ENCODE results near the gene PGAM2. TPM values are rescaled to one million over a fixed set of nuclear protein-coding genes. Genes with fewer than 3 reads are reported as not detected.

Gene PGAM2
- total and polyA plus RNA-seq, 2 experiments from 2014 or later: 2.9 to 7.8 TPM

DNA sequence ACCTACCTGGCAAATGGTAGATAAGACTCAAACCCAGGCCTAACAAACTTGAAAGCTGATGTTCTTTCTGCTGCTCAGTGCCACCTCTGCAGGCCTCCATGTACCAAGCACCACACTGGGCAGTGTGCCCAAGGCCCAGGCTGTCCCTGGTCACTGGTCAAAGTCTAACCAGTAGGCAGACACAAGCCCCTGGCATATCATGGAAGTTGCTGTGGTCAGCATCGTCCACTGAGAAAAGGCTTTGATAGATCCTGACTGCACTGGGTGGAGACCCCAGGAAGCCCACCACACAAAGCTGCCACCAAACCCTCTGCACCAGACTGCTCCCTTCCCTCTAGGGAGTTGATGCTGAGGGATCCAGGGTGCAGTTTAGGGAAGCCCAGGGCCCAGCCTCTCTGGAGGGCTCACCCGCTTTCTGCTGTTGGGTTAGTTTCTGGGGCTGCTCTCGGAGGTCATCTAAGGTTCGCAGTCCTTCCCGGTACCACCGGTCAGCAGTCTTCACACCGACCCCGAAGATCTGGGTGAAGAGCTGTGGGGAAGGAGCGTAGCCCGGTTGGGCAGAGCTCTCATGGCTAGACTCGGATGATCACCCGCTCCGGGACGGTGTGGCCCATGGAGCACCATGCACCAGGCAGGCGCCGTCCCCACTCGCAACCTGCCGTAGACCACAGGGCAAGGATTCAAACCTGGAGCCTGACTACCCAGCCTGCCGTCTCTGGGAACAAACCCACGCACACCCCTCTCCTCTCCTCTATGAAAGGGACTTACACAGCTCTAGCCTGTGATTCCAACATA, 10.9 kb upstream of the PGAM2 start:
- Histone ChIP-seq H3K9me2 (ENCODE audit: insufficient read depth) (no peaks in the 10 kb centered on the region), H3K27me3 (ENCODE audit: insufficient read depth) (no peaks in the 10 kb centered on the region), H4K20me1 (replicated peaks; ENCODE audit: insufficient read depth) (no peaks in the 10 kb centered on the region; the same call in 1 of the 2 replicates), H3K36me3 (ENCODE audit: insufficient read depth) (no peaks in the 10 kb centered on the region), H3K4me1 (ENCODE audit: insufficient read depth) (peaks cover under 1% of the 10 kb centered on the region; the same call in 1 of the 2 replicates), H2AFZ (no peak overlapping the region), H3K27ac (ENCODE audit: low read depth) (no peak overlapping the region), H3F3A (replicated peaks; ENCODE audit: low read depth) (no peaks in the 10 kb centered on the region; the same call in 1 of the 2 replicates), H3K4me3 (no peak overlapping the region), H3K79me2 (replicated peaks; ENCODE audit: insufficient read depth) (no peaks in the 10 kb centered on the region), H3K4me2 (no peak overlapping the region)
- ATAC-seq (no peak), DNase-seq (ENCODE audit: low spot score) (no peak)
- H3K4me3 Mint-ChIP-seq: no peak overlapping the region
- H3K9me3 Mint-ChIP-seq: no peaks in the 10 kb centered on the region
- TF ChIP-seq, protein P1, sequence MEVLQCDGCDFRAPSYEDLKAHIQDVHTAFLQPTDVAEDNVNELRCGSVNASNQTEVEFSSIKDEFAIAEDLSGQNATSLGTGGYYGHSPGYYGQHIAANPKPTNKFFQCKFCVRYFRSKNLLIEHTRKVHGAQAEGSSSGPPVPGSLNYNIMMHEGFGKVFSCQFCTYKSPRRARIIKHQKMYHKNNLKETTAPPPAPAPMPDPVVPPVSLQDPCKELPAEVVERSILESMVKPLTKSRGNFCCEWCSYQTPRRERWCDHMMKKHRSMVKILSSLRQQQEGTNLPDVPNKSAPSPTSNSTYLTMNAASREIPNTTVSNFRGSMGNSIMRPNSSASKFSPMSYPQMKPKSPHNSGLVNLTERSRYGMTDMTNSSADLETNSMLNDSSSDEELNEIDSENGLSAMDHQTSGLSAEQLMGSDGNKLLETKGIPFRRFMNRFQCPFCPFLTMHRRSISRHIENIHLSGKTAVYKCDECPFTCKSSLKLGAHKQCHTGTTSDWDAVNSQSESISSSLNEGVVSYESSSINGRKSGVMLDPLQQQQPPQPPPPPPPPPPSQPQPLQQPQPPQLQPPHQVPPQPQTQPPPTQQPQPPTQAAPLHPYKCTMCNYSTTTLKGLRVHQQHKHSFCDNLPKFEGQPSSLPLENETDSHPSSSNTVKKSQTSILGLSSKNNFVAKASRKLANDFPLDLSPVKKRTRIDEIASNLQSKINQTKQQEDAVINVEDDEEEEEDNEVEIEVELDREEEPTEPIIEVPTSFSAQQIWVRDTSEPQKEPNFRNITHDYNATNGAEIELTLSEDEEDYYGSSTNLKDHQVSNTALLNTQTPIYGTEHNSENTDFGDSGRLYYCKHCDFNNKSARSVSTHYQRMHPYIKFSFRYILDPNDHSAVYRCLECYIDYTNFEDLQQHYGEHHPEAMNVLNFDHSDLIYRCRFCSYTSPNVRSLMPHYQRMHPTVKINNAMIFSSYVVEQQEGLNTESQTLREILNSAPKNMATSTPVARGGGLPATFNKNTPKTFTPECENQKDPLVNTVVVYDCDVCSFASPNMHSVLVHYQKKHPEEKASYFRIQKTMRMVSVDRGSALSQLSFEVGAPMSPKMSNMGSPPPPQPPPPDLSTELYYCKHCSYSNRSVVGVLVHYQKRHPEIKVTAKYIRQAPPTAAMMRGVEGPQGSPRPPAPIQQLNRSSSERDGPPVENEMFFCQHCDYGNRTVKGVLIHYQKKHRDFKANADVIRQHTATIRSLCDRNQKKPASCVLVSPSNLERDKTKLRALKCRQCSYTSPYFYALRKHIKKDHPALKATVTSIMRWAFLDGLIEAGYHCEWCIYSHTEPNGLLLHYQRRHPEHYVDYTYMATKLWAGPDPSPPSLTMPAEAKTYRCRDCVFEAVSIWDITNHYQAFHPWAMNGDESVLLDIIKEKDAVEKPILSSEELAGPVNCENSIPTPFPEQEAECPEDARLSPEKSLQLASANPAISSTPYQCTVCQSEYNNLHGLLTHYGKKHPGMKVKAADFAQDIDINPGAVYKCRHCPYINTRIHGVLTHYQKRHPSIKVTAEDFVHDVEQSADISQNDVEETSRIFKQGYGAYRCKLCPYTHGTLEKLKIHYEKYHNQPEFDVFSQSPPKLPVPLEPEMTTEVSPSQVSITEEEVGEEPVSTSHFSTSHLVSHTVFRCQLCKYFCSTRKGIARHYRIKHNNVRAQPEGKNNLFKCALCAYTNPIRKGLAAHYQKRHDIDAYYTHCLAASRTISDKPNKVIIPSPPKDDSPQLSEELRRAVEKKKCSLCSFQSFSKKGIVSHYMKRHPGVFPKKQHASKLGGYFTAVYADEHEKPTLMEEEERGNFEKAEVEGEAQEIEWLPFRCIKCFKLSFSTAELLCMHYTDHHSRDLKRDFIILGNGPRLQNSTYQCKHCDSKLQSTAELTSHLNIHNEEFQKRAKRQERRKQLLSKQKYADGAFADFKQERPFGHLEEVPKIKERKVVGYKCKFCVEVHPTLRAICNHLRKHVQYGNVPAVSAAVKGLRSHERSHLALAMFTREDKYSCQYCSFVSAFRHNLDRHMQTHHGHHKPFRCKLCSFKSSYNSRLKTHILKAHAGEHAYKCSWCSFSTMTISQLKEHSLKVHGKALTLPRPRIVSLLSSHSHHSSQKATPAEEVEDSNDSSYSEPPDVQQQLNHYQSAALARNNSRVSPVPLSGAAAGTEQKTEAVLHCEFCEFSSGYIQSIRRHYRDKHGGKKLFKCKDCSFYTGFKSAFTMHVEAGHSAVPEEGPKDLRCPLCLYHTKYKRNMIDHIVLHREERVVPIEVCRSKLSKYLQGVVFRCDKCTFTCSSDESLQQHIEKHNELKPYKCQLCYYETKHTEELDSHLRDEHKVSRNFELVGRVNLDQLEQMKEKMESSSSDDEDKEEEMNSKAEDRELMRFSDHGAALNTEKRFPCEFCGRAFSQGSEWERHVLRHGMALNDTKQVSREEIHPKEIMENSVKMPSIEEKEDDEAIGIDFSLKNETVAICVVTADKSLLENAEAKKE (CRISPR knock-in tag; IDR thresholded peaks at IDR 0.05): no peak
- TF ChIP-seq, protein P2, sequence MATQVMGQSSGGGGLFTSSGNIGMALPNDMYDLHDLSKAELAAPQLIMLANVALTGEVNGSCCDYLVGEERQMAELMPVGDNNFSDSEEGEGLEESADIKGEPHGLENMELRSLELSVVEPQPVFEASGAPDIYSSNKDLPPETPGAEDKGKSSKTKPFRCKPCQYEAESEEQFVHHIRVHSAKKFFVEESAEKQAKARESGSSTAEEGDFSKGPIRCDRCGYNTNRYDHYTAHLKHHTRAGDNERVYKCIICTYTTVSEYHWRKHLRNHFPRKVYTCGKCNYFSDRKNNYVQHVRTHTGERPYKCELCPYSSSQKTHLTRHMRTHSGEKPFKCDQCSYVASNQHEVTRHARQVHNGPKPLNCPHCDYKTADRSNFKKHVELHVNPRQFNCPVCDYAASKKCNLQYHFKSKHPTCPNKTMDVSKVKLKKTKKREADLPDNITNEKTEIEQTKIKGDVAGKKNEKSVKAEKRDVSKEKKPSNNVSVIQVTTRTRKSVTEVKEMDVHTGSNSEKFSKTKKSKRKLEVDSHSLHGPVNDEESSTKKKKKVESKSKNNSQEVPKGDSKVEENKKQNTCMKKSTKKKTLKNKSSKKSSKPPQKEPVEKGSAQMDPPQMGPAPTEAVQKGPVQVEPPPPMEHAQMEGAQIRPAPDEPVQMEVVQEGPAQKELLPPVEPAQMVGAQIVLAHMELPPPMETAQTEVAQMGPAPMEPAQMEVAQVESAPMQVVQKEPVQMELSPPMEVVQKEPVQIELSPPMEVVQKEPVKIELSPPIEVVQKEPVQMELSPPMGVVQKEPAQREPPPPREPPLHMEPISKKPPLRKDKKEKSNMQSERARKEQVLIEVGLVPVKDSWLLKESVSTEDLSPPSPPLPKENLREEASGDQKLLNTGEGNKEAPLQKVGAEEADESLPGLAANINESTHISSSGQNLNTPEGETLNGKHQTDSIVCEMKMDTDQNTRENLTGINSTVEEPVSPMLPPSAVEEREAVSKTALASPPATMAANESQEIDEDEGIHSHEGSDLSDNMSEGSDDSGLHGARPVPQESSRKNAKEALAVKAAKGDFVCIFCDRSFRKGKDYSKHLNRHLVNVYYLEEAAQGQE (IDR thresholded peaks at IDR 0.05; ENCODE audit: unreplicated experiment): no peak
- no peak for TF ChIP-seq JUNB (IDR thresholded peaks at IDR 0.05; ENCODE audit: unreplicated experiment)
- no peak for TF ChIP-seq NANOG (IDR thresholded peaks at IDR 0.05; ENCODE audit: borderline replicate concordance)
- TF ChIP-seq EZH2phosphoT487 (IDR thresholded peaks at IDR 0.05; ENCODE audit: unreplicated experiment): no peak
- no peak for TF ChIP-seq POLR2AphosphoS5 (IDR thresholded peaks at IDR 0.05; ENCODE audit: low read depth)
- TF ChIP-seq, protein P3, sequence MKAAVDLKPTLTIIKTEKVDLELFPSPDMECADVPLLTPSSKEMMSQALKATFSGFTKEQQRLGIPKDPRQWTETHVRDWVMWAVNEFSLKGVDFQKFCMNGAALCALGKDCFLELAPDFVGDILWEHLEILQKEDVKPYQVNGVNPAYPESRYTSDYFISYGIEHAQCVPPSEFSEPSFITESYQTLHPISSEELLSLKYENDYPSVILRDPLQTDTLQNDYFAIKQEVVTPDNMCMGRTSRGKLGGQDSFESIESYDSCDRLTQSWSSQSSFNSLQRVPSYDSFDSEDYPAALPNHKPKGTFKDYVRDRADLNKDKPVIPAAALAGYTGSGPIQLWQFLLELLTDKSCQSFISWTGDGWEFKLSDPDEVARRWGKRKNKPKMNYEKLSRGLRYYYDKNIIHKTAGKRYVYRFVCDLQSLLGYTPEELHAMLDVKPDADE (IDR thresholded peaks at IDR 0.05): no peak
- peaks cover 35% of the 10 kb centered on the region for H3K36me3 Mint-ChIP-seq (ENCODE audit: low read depth)
- H3K27ac Mint-ChIP-seq: no peak overlapping the region
- peaks cover 5% of the 10 kb centered on the region for H3K4me1 Mint-ChIP-seq
- peaks cover 22% of the 10 kb centered on the region for H3K27me3 Mint-ChIP-seq (ENCODE audit: insufficient read depth, low read depth, poor library complexity)
